Spleen (tissue), 11 donors: ENCODE results near the gene CAMTA1. TPM values are rescaled to one million over a fixed set of nuclear protein-coding genes. Genes with fewer than 3 reads are reported as not detected.

Experiments
- DNase-seq: peaks from one replicate; pipeline ENCODE4 v3.0.0-alpha.2; 2020
- H3K27ac ChIP-seq, 8 donors: fragments of 200-600 bp; sonication (generic) in 7 of 8; 1 replicate in 4 of 8; 2 replicates in 4 of 8; pipeline versions ENCODE4 v1.5.0 to v1.8.0; 2016 to 2021; ENCODE audit warnings: inconsistent platforms in 4 of 8, mild to moderate bottlenecking in 4 of 8, moderate library complexity in 1 of 8
- H3K27me3 ChIP-seq, 7 donors: fragments of 200-600 bp; sonication (generic) in 6 of 7; replicated peaks in 1 of 7; 1 replicate in 4 of 7; 2 replicates in 3 of 7; pipeline versions ENCODE4 v1.5.0 to v1.8.0; 2016 to 2021; ENCODE audit warnings: inconsistent platforms in 3 of 7, mild to moderate bottlenecking in 1 of 7
- H3K36me3 ChIP-seq, 6 donors: fragments of 200-600 bp; sonication (generic) in 5 of 6; 1 replicate in 4 of 6; 2 replicates in 2 of 6; pipeline versions ENCODE4 v1.5.0 to v1.8.0; 2016 to 2021; ENCODE audit warnings: inconsistent platforms in 2 of 6
- H3K4me1 ChIP-seq, 6 donors: fragments of 200-600 bp; sonication (generic) in 5 of 6; 1 replicate in 3 of 6; 2 replicates in 3 of 6; pipeline versions ENCODE4 v1.5.0 to v1.8.0; 2016 to 2021; ENCODE audit warnings: inconsistent platforms in 3 of 6
- H3K4me3 ChIP-seq, 8 donors: fragments of 200-600 bp; sonication (generic) in 7 of 8; 1 replicate in 4 of 8; 2 replicates in 4 of 8; pipeline versions ENCODE4 v1.5.0 to v1.8.0; 2016 to 2021; ENCODE audit warnings: inconsistent platforms in 4 of 8, mild to moderate bottlenecking in 4 of 8, moderate library complexity in 2 of 8
- H3K9me3 ChIP-seq, 8 donors: fragments of 200-600 bp; sonication (generic) in 7 of 8; 1 replicate in 4 of 8; 2 replicates in 4 of 8; pipeline versions ENCODE4 v1.5.0 to v1.8.0; 2016 to 2021; ENCODE audit warnings: inconsistent platforms in 4 of 8
- POLR2A ChIP-seq, 3 donors: fragments of 450-650 bp; IDR thresholded peaks; one replicate each; pipeline ENCODE4 v1.5.1; 2017; ENCODE audit warnings: antibody characterized with exemption in 3 of 3, mild to moderate bottlenecking in 1 of 3
- POLR2AphosphoS5 ChIP-seq, 3 donors: sonication (generic); formaldehyde crosslinking; IDR thresholded peaks; one replicate each; pipeline ENCODE4 v1.5.1; 2017; ENCODE audit warnings: antibody characterized with exemption in 3 of 3
- WGBS, 5 donors: extraction: QIAGEN DNeasy Blood & Tissue Kit in 3 of 5; methylation state at CpG; one replicate each; pipeline versions ENCODE4 v1.1.5 to v1.1.7; 2013 to 2018; 5-methylcytosine and 5-hydroxymethylcytosine counted together
- intact Hi-C: fragments of 100-400 bp; cut with DNase I; formaldehyde crosslinking; loops from one replicate; pipeline ENCODE4 v1.15.0; 2023; ENCODE audit warnings: low total_unique reads
- polyA plus RNA-seq, 3 donors: library from polyadenylated mRNA; stranded (reverse); fragments of 200-250 nt; gene quantifications; one replicate each; pipeline ENCODE4 v1.2.1, GENCODE V29; 2013
- total RNA-seq, 7 donors: library from RNA; depleted of rRNA in 3 of 7; stranded (reverse); fragments of >200 nt in 3 of 7; fragmentation: NEBNext Ultra II Directional in 4 of 7; extraction: Animal tissue kit (Norgen Biotek cat#: 25700) in 4 of 7; gene quantifications; one replicate each; pipeline versions ENCODE4 v1.1.0 to v1.2.1, GENCODE V29; 2016 to 2021
- TF ChIP-seq, protein P1 (sequence below), 11 experiments: fragments of 200-600 bp in 7 of 11; fragments of 450-650 bp in 4 of 11; sonication (generic) in 4 of 11; IDR thresholded peaks in 8 of 11; conservative IDR thresholded peaks in 3 of 11; 1 replicate in 7 of 11; 2 replicates in 4 of 11; pipeline versions ENCODE4 v1.4.0 to v1.8.0; 2016 to 2021; ENCODE audit warnings: antibody characterized with exemption in 11 of 11, inconsistent platforms in 4 of 11, mild to moderate bottlenecking in 1 of 11
- donor health status: healthy with polysubstance abuse.
- donor health status: DM: no; HTN: no; CAD: no; lungs with moderate emphysema.
- donor health status: DM: no; HTN: no; CAD: no.
- donor health status: Bipolar disorder and iron deficiency.
- donor health status: healthy.
- donor health status: DM: no; HTN: no; CAD: no.
- donor health status: DM: yes; HTN: yes; CAD: no.

The CAMTA1 gene
- total and polyA plus RNA-seq, 10 donors = 53.0 to 106 (median 77.3) TPM

DNA sequence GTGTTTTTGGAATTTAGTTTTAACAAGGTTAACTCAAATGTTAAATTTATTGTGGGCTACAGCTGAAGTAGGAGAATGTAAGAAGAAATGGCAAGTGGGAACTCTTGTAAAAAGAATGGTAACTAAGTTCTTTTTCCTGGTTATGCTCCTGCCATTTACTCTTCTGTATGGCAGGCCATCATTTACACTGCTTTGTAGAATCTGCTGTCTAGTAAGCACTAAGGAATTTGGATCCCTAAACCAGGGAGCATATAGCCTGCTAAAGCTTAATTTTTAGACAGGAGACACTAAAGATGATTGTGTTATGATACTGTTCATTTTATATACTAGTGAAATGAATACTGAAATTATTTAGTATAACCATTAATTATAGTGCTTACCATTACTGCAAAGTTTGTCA lies 85.3 kb downstream of the CAMTA1 start:
- peaks cover 0 to 28% (median 15%) of the 10 kb centered on the region in 6 donors for H3K36me3 ChIP-seq
- intact Hi-C loops = no loop called here
- no peaks in the 10 kb centered on the region for H3K27me3 ChIP-seq
- no peaks in the 10 kb centered on the region for H3K9me3 ChIP-seq
- no peak for DNase-seq
- no peak for TF ChIP-seq POLR2AphosphoS5 (IDR thresholded peaks at IDR 0.05)
- TF ChIP-seq, protein P1, sequence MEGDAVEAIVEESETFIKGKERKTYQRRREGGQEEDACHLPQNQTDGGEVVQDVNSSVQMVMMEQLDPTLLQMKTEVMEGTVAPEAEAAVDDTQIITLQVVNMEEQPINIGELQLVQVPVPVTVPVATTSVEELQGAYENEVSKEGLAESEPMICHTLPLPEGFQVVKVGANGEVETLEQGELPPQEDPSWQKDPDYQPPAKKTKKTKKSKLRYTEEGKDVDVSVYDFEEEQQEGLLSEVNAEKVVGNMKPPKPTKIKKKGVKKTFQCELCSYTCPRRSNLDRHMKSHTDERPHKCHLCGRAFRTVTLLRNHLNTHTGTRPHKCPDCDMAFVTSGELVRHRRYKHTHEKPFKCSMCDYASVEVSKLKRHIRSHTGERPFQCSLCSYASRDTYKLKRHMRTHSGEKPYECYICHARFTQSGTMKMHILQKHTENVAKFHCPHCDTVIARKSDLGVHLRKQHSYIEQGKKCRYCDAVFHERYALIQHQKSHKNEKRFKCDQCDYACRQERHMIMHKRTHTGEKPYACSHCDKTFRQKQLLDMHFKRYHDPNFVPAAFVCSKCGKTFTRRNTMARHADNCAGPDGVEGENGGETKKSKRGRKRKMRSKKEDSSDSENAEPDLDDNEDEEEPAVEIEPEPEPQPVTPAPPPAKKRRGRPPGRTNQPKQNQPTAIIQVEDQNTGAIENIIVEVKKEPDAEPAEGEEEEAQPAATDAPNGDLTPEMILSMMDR (IDR thresholded peaks at IDR 0.05 in 8 of 11, conservative IDR thresholded peaks at IDR 0.05 in 3 of 11) = no peak
- no peak for TF ChIP-seq POLR2A (IDR thresholded peaks at IDR 0.05)
- peaks cover 0 to 32% (median 13%) of the 10 kb centered on the region in 6 donors for H3K4me1 ChIP-seq
- H3K27ac ChIP-seq = no peak overlapping the region
- no peak overlapping the region for H3K4me3 ChIP-seq

DNA sequence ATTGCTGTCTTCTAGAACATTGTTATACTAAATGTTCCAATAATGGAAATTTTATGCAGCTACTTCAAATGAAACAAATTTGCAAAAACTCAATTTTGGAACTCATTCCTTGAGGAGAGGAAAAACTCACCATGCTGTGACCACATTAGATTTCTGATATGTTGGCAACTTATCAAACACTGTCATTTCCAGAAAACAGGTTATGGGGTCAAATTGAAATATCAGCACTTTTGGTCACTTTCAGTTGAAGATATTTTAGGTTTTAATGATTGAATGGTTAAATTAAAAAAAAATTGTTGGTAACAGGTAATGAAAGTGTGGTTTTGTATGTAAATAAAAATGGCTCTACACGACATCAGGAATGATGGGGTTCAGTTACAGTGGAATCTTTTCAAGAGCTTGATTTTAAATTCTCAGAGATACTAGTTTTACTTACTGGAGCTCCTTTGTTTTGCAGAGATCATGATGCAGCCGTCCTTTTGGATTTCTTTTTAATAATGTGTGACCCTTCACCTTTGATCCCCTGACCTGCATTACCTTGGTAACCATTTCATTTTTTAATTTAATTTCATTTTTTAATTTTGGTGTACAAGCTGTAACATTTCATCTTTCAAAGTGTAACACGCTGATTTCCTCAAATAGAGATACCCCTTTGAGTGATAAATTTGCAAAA lies 86.2 kb downstream of the CAMTA1 start:
- no peak overlapping the region for H3K4me3 ChIP-seq
- TF ChIP-seq, protein P1 (IDR thresholded peaks at IDR 0.05 in 8 of 11, conservative IDR thresholded peaks at IDR 0.05 in 3 of 11) = no peak
- no peak for TF ChIP-seq POLR2A (IDR thresholded peaks at IDR 0.05)
- no peak for TF ChIP-seq POLR2AphosphoS5 (IDR thresholded peaks at IDR 0.05)
- H3K36me3 ChIP-seq = peaks cover 0 to 29% (median 15%) of the 10 kb centered on the region in 6 donors
- H3K27ac ChIP-seq = no peak overlapping the region
- DNase-seq = no peak
- H3K4me1 ChIP-seq = peaks cover 0 to 32% (median 13%) of the 10 kb centered on the region in 6 donors
- 87 to 94% (median 88%) methylated on average over 3 of the region's 3 CpGs for WGBS, 5 donors
- H3K9me3 ChIP-seq = no peaks in the 10 kb centered on the region
- intact Hi-C loops = no loop called here
- no peaks in the 10 kb centered on the region for H3K27me3 ChIP-seq

DNA sequence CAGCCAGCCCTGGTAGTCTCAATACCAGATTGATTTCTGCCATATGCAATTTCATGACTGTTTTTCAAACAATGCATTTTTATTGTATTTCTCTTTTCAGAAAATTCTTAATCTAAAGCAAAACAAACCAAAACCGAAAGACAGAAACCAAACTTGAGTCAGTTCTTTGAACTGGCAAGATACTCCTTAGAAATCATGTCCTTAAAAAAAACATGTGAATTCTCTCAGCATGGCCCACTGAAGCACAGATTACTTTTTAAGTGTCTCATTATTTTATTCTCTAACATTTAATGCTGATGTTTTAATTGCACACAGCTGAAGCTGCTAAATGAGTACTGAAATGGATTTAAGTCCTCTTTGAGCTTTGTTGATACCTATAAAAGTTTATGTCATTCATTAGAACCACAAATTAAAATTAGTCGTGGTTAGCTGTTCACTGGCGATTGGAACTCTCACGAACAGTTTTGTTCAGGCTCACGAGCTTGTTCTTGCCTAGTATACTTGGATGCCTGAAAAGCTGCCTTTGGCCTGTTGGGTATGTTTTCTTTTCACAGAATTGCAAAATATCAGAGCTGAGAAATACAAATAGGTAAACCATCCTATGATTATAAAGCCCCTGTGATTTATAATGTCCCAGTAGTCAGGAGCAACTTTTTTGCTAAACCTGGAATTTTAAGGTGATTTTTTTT lies 87.5 kb downstream of the CAMTA1 start:
- peaks cover 0 to 27% (median 12%) of the 10 kb centered on the region in 6 donors for H3K4me1 ChIP-seq
- WGBS, 5 donors = 91 to 95% (median 92%) methylated on average over 5 of the region's 5 CpGs
- H3K36me3 ChIP-seq = peaks cover 0 to 42% (median 15%) of the 10 kb centered on the region in 6 donors
- no peak for DNase-seq
- H3K4me3 ChIP-seq = no peak overlapping the region
- H3K27ac ChIP-seq = no peak overlapping the region
- TF ChIP-seq, protein P1 (IDR thresholded peaks at IDR 0.05 in 8 of 11, conservative IDR thresholded peaks at IDR 0.05 in 3 of 11) = no peak
- TF ChIP-seq POLR2A (IDR thresholded peaks at IDR 0.05) = no peak
- no peak for TF ChIP-seq POLR2AphosphoS5 (IDR thresholded peaks at IDR 0.05)
- intact Hi-C loops = no loop called here
- H3K27me3 ChIP-seq = no peaks in the 10 kb centered on the region
- no peaks in the 10 kb centered on the region for H3K9me3 ChIP-seq

DNA sequence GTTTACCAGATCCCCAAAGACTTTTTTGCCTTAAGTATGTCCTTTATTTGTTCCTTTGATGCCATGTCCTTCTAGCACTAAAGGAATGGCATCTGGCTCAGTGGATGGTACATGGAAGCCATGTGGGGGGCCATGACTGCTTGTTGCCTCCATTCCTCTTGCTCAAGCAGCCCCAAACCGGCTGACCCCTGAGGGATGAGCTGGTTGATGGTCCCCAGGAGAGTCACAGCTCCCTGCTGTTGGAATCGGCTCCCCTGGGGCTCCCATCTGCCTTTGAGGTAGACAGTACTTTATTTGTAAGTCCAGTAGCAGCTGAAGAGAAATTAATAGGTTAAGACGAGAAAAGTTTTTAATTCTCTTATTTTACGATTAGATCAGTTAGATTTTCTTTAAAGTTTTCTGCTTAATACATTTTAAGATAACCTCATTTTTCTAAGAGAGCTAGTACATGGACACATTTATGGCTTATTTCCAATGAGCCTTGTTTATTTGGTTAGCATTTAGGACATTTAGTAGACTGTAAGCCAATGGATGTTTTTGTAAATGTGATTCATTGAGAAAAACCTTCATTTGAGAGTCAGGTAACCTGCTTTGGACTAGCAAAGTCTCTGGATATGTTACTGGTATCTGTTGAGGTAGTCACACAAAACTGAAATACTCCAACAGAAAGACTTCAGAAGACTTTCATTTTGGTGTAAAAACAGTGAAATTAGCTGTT lies 88.2 kb downstream of the CAMTA1 start:
- Histone ChIP-seq H3K27me3 (no peaks in the 10 kb centered on the region), H3K36me3 (peaks cover 0 to 49% (median 15%) of the 10 kb centered on the region in 6 donors), H3K4me1 (peaks cover 0 to 20% (median 7%) of the 10 kb centered on the region in 6 donors), H3K9me3 (no peaks in the 10 kb centered on the region), H3K27ac (no peak overlapping the region), H3K4me3 (no peak overlapping the region)
- DNase-seq = no peak
- TF ChIP-seq POLR2A (IDR thresholded peaks at IDR 0.05) = no peak
- no peak for TF ChIP-seq POLR2AphosphoS5 (IDR thresholded peaks at IDR 0.05)
- TF ChIP-seq, protein P1 (IDR thresholded peaks at IDR 0.05 in 8 of 11, conservative IDR thresholded peaks at IDR 0.05 in 3 of 11) = no peak
- intact Hi-C loops = no loop called here
- WGBS, 5 donors = 91 to 97% (median 94%) methylated on average over 4 of the region's 4 CpGs
